OCI-LY3 (cell line): ENCODE measurements around the gene EFEMP2.

Experiments used
- H2AFZ ChIP-seq: fragments of 200-600, 300-600 bp; shearing (Covaris generic); 2 replicates; pipeline ENCODE4 v1.6.0; 2014; ENCODE audit warnings: antibody characterized with exemption, low read depth, low read length
- H3K27ac ChIP-seq: fragments of 200-600, 300-600 bp; sonication (generic); 2 replicates; pipeline ENCODE4 v1.5.1; 2014; ENCODE audit warnings: mild to moderate bottlenecking, low read length, moderate library complexity, mixed read lengths
- H3K27me3 ChIP-seq: fragments of 200-600, 300-600 bp; sonication (generic); 2 replicates; pipeline ENCODE4 v1.6.1; 2014; ENCODE audit warnings: low read depth, low read length, mixed read lengths
- H3K36me3 ChIP-seq: fragments of 200-600, 300-600 bp; sonication (generic); replicated peaks from 2 replicates; pipeline ENCODE3; 2014; ENCODE audit warnings: low read depth, low read length, mixed read lengths
- H3K4me1 ChIP-seq: fragments of 300-600, 200-600 bp; sonication (generic); 2 replicates; pipeline ENCODE4 v1.6.1; 2014; ENCODE audit warnings: low read length, mixed read lengths
- H3K4me2 ChIP-seq: fragments of 200-600, 300-600 bp; sonication (generic); 2 replicates; pipeline ENCODE4 v1.6.1; 2014; ENCODE audit warnings: low read length, mixed read lengths
- H3K4me3 ChIP-seq: fragments of 300-600, 200-600 bp; sonication (generic); 2 replicates; pipeline ENCODE4 v1.5.1; 2014; ENCODE audit warnings: antibody characterized with exemption, mild to moderate bottlenecking, low read length, moderate library complexity
- H3K79me2 ChIP-seq: fragments of 300-600, 200-600 bp; shearing (Covaris generic); 2 replicates; pipeline ENCODE4 v1.6.1; 2014; ENCODE audit warnings: mild to moderate bottlenecking, low read length, mixed read lengths
- H3K9ac ChIP-seq: fragments of 300-600, 200-600 bp; shearing (Covaris generic); 2 replicates; pipeline ENCODE4 v1.6.0; 2014; ENCODE audit warnings: mild to moderate bottlenecking, low read length, moderate library complexity
- H3K9me3 ChIP-seq: fragments of 200-600, 300-600 bp; shearing (Covaris generic); 2 replicates; pipeline ENCODE4 v1.6.1; 2014; ENCODE audit warnings: low read length, mixed read lengths; ENCODE audit not compliant: insufficient read depth
- H4K20me1 ChIP-seq: fragments of 200-600, 300-600 bp; sonication (generic); 2 replicates; pipeline ENCODE4 v1.6.1; 2016; ENCODE audit warnings: low read length, mixed read lengths; ENCODE audit not compliant: insufficient read depth
- EZH2phosphoT487 ChIP-seq: fragments of 200-600 bp; shearing (Covaris generic); IDR thresholded peaks from 2 replicates; pipeline ENCODE4 v1.6.1; 2018; ENCODE audit warnings: antibody characterized with exemption, mixed run types, low read depth
- TF ChIP-seq, protein P1 (sequence below): fragments of 200-600, 300-600 bp; sonication (generic); IDR thresholded peaks from 2 replicates; pipeline ENCODE4 v1.5.1; 2014; ENCODE audit warnings: antibody characterized with exemption, low read length, low read depth

EFEMP2 gene

GRCh38 chr11:65900899-65901180, 28.2 kb upstream of the EFEMP2 start:
- H3K4me3 ChIP-seq = peak overlapping the region; percentile 68
- peaks cover 25% of the 10 kb centered on the region; the same call in 1 of the 2 replicates for H3K27me3 ChIP-seq
- TF ChIP-seq EZH2phosphoT487 = no peak
- TF ChIP-seq, protein P1, sequence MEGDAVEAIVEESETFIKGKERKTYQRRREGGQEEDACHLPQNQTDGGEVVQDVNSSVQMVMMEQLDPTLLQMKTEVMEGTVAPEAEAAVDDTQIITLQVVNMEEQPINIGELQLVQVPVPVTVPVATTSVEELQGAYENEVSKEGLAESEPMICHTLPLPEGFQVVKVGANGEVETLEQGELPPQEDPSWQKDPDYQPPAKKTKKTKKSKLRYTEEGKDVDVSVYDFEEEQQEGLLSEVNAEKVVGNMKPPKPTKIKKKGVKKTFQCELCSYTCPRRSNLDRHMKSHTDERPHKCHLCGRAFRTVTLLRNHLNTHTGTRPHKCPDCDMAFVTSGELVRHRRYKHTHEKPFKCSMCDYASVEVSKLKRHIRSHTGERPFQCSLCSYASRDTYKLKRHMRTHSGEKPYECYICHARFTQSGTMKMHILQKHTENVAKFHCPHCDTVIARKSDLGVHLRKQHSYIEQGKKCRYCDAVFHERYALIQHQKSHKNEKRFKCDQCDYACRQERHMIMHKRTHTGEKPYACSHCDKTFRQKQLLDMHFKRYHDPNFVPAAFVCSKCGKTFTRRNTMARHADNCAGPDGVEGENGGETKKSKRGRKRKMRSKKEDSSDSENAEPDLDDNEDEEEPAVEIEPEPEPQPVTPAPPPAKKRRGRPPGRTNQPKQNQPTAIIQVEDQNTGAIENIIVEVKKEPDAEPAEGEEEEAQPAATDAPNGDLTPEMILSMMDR = no peak
- no peaks in the 10 kb centered on the region for H3K36me3 ChIP-seq
- no peaks in the 10 kb centered on the region for H3K9me3 ChIP-seq
- no peak overlapping the region for H2AFZ ChIP-seq
- H3K27ac ChIP-seq = no peak overlapping the region
- H3K4me2 ChIP-seq = peak overlapping the region; percentile 59
- no peaks in the 10 kb centered on the region for H4K20me1 ChIP-seq
- no peak overlapping the region for H3K9ac ChIP-seq
- no peaks in the 10 kb centered on the region for H3K4me1 ChIP-seq
- no peaks in the 10 kb centered on the region for H3K79me2 ChIP-seq

DNA sequence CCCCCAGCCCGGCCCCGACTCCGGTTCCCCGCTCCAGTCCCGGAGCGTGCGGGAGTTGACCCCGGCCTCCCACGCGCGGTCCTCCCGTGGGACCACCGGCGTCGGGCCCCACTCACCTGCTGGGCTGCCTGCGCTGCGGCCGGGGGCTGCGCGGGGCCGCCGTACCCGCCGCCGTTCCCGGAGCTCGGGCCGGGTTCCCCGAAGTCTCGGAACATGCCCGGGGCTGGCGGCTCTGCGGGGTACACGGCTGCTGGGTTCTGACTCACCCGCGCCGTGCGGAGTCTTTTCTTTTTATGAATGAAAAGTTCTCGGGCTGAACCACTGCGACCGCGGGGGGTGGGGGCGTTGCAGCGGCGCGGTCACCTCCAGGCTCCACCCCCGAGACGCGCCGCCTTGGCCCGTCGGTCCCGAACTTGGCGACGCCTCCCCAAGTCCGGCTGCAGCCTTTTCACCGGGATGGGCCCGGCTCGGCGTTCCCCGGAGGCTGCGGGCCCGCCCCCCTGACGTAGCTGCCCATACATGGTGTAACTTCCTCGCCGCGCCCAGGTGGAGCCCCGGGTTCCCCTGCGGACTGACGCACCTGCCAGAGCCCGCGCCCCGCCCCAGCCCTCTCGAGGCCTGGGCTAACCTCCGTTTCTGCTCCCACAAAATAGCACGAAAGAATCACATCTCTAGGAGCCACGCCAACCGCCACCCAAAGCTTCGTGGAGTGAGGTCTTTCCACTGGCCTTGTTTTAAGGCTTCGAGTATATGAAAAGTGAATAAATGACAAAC, 27.7 kb upstream of the EFEMP2 start, which contains the start of gene FOSL1:
Gene FOSL1, minus strand, starts transcription at position 264 of the 774 bp plus-strand sequence. Its CDS starts 49 bp downstream, at position 215.
- H3K27me3 ChIP-seq = peaks cover 21% of the 10 kb centered on the region; the same call in 1 of the 2 replicates
- TF ChIP-seq, protein P1 = no peak
- TF ChIP-seq EZH2phosphoT487 = no peak

GRCh38 chr11:65899356-65900124, 26.9 kb upstream of the EFEMP2 start:
- no peaks in the 10 kb centered on the region for H3K36me3 ChIP-seq
- H3K79me2 ChIP-seq = no peaks in the 10 kb centered on the region
- peak overlapping the region; percentile 59; the same call in 1 of the 2 replicates for H3K4me2 ChIP-seq
- peaks cover 21% of the 10 kb centered on the region; the same call in 1 of the 2 replicates for H3K27me3 ChIP-seq
- no peak overlapping the region for H3K27ac ChIP-seq
- no peak overlapping the region for H3K4me3 ChIP-seq
- no peaks in the 10 kb centered on the region for H4K20me1 ChIP-seq
- H3K9ac ChIP-seq = no peak overlapping the region
- H3K4me1 ChIP-seq = no peaks in the 10 kb centered on the region
- H3K9me3 ChIP-seq = no peaks in the 10 kb centered on the region
- no peak for TF ChIP-seq EZH2phosphoT487
- TF ChIP-seq, protein P1 = no peak
- no peak overlapping the region for H2AFZ ChIP-seq

More for the DNA sequence above, 27.7 kb upstream of the EFEMP2 start, which contains the start of gene FOSL1:
- Histone ChIP-seq H3K4me3 (peak within 1 kb of the TSS; percentile 68), H3K36me3 (no peaks in the 10 kb centered on the region), H3K4me1 (no peaks in the 10 kb centered on the region), H3K4me2 (peak within 1 kb of the TSS; percentile 59), H3K9ac (no peak within 1 kb of the TSS), H2AFZ (no peak within 1 kb of the TSS), H3K79me2 (no peaks in the 10 kb centered on the region), H3K9me3 (no peaks in the 10 kb centered on the region), H3K27ac (no peak within 1 kb of the TSS), H4K20me1 (no peaks in the 10 kb centered on the region)

DNA sequence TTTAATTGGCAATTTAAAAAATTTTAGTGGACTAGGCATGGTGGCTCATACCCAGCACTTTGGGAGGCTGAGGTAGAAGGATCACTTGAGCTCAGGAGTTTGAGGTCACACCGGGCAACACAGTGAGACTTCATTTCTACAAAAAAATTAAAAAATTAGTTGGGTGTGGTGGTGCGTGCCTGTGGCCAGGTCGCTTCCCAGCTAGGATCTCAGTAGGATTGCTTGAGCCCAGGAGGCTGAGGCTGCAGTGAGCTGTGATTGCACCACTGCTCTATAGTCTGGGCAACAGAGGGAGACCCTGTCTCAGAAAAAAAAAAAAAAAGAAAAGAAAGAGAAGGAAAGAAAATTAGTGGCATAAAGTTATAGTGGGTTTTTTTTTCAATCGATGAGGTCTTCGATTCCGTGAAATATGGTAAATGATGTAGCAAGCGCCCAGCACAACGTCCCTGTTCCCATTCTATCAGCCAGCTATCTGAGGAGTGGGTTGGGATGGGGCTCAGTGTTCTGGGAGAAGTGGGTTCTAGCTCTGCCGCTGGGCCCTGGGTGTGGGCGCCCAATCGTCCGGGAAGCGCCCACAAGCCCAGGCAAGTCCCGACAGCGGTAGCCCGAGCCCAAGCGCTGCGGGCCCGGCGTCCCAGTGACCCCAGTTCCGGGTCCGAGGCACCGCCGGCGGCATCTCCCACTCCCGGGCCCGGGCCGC, 26.2 kb upstream of the EFEMP2 start:
- H3K9ac ChIP-seq = no peak overlapping the region
- H3K4me2 ChIP-seq = no peak overlapping the region
- H3K9me3 ChIP-seq = no peaks in the 10 kb centered on the region
- peaks cover 21% of the 10 kb centered on the region; the same call in 1 of the 2 replicates for H3K27me3 ChIP-seq
- no peak overlapping the region for H3K4me3 ChIP-seq
- H3K79me2 ChIP-seq = no peaks in the 10 kb centered on the region
- peaks cover 4% of the 10 kb centered on the region for H3K4me1 ChIP-seq
- H3K27ac ChIP-seq = no peak overlapping the region
- H2AFZ ChIP-seq = no peak overlapping the region
- no peaks in the 10 kb centered on the region for H4K20me1 ChIP-seq
- no peak for TF ChIP-seq EZH2phosphoT487
- TF ChIP-seq, protein P1 = no peak
- no peaks in the 10 kb centered on the region for H3K36me3 ChIP-seq
